HG03175 (cell line): ENCODE measurements around the gene SPATS2L.

Source experiments
- ATAC-seq: cut with Tn5 transposase; IDR thresholded peaks from one replicate; pipeline ENCODE4 v1.9.1; 2021; ENCODE audit warnings: mild to moderate bottlenecking, moderate library complexity; ENCODE audit not compliant: unreplicated experiment

Gene SPATS2L

DNA sequence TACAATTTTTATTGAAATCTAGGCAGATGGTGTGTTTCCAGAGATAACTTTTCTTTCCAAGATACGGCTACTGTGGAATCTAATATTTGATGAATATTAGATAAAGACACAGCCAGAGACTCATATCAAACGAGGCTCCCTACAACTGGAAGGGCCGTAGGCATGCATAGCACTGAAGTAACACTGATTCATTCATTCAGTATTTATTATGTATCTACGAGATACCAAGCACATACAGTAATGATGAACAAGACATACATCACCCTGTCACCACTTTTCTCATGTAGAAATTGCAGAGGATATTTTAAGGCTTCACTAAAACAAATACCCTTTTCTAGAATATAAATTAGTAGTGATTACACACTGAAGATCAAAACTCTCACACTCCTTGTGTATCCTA is 128.9 kb downstream of the SPATS2L start:
- no peak for ATAC-seq

- no peak for ATAC-seq
These were observed 131.8 kb downstream of the SPATS2L start for GRCh38 chr2:200438251-200438650.

DNA sequence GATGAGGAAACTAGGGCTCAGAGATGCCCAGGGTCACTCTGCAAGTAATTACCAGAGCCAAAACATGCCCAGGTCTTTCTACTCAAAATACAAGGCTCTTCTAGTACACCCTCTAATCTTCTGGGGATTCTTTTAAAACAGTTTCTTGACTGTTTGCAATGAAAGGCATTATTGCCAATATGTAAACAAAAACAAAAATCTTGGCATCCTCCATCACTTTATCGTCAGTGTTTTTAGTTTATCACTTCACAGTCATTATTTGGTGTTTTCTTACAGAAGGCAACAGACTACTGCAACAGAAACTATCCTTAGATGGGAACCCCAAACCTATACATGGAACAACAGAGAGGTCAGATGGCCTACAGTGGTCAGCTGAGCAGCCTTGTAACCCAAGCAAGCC is 132.4 kb downstream of the SPATS2L start:
- ATAC-seq: no peak

- ATAC-seq: no peak
These were observed 133.5 kb downstream of the SPATS2L start for GRCh38 chr2:200439981-200440380.

DNA sequence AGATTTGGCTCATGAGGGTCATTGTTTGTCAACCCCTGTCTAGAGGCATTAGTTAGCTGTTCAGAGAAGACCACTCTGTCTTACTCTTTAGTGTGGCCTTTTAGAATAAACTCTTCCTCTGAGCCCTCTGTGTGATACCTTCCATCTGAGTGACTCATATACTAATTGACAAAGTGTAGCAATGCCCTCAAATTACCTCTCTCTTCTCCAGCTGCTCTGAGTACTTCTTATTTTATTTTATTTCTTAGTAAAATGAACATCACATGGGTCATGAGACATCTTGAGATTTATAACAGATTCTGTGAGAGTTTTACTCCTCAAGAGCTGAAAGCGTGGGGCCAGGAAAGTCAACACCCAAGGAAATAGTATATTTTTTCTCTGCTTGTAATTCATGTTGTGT is 136.0 kb downstream of the SPATS2L start:
- no peak for ATAC-seq

DNA sequence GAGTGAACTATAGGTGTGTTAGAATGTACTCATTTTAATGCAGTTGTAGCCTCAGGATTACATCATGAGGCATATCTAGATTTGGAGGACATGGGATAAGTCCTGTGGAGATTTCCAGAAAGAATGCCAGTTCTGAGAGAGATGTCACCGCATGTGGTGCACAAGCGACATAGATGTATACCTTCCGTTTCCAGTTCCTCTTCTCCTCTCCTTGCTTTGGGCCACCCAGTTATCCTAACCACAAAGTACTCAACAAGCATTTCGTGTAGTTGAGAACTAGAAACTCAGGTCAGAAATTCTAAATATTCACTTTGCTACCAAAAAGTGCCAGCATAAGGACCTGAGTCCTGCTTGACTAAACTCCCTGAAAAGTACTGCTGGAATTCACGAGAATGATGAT is 136.9 kb downstream of the SPATS2L start:
- no peak for ATAC-seq

DNA sequence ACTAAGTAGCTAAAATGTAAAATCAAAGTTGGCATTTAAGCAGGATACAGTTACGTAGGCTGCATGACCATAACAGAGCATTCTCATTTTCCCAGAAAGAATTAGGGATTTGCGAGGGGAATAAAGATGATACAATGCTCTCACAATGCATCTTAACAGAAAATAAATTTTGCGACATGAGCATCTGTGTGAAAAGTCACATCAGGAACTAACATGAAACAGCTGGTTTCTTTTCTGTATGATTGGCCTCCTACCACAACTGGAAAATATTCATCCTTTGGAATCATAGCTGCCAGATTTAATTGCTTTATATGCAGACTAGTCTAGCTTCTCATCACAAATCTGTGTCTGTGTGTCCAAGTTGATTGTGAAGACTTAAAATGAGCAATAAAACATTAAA is 137.4 kb downstream of the SPATS2L start:
- no peak for ATAC-seq

DNA sequence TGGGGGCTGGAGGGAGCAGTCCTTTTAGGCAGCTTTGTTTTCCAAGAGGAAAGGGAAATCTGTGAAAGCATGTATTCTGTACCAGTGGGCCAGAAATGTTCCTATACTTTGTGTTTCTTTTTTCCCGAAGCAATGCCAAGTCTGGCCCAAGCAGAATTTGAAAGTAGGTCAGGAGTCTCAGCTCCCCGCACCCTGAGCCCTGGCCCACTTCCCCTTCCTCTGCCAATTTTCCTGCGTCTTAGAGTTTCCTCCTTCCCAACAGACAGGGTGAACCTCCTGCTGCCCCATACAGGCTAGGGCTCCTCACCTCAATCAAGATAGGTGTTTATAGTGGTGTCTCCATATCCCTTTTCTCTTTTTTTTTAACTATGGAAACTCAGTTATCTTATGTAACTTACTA is 138.0 kb downstream of the SPATS2L start:
- ATAC-seq: no peak

DNA sequence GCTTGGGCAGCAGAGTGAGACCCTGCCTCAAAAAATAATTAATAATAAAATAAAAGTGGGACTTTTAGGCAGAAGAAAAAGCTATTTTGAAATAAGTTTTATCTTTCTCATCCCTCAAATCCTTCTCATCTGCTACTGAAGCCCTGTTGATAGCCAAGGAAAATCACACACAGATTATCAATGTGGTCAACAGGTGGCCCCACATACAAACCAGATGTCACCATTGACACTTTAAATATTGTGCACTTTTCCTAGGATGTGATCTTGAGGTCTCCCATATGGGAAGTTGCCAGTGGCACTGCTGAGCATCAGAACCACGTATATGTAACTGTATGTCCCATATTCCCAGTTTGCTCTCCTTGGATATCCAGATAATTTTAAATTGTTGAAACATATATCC is 138.8 kb downstream of the SPATS2L start:
- no peak for ATAC-seq

DNA sequence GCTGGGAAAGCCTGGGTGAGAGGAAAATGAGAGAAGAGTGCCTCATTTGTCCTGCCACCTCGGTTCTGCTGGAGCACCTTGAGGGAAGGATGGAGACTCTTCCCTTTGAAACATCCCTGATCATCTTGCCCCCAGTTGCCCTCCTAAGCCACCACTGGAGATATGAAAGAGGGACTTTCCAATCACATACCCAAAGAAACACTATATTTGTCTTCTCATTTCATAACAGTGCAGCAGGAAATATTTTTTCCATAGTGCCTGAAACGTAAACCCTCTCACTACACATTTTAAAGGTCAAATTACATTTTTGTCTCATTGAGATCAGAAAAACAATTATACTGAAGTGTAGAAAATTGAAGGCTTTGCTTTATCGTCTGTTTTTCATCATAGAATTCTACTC is 140.1 kb downstream of the SPATS2L start:
- no peak for ATAC-seq

DNA sequence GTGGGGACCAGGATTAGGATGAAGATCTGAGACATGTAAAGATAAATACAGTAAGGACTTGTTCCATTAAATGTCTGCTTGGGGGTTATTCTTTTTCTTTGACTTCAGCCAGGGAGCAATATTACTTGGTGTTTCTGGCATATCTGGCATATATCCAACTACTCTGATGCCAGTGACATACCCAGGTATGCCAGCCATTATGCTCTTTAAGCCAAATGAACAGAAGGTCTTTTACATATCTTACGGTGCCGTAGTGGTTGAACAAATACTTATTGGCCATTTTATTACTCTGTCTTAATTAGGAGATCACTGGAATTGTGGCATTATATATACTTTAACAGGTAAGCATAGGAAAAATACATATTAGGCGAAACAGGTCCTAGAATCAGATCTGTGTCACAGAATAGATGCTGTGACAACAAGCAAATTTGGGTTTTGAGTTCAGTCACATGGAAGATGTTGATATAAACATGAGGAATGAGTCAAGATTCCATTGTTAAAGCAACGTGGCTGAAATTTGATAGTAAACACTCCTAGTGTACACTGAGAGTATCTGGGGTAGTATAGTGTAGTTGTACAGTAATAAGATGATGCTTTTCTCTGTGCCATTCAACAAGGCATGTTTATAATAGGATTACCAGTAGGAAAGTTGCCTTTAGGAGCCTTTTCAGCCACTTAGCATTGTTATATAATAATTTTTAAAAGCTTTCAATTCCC is 140.8 kb downstream of the SPATS2L start:
- no peak for ATAC-seq

GRCh38 chr2:200448455-200448854 is 142.0 kb downstream of the SPATS2L start:
- ATAC-seq: no peak

DNA sequence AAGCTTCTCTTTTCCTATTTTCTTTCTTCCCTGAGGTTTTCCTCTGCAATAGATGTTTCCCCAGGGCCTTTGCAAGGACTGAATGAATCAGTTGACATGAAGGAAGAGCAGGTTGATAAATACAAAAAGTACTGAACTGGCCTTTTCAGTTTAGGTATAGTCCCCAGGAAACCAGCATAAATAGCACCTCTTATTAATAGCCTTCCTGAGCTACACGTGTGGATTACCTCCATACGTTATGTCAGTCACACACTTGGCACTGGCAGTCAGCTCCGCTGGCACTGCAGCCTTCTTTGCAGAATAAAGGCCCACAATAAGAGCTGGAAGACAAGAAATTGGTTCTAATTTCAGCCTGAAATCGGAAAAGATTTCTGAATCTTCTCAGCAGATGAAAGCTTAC is 142.7 kb downstream of the SPATS2L start:
- no peak for ATAC-seq

DNA sequence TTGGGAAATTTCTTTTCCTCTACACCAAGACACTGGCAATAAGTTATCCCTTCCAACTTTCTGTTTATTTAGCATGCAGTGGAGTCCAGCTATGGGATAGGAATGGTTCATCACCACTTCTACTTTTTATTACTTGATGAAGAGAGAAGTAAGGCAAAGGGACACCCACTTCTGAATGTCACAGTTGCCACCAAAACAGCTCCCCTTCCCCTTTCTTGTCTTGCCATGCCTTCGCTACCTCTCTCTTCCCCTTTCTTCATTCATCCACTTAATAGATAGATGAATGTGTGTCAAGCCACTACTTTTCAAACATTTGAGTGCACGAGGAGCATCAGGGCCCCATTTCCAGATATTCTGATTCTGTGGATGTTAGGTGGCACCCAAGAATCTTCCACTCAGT is 143.8 kb downstream of the SPATS2L start:
- no peak for ATAC-seq

GRCh38 chr2:200451511-200451910 is 145.0 kb downstream of the SPATS2L start:
- ATAC-seq: peak; percentile 24

- no peak for ATAC-seq
These were observed 145.9 kb downstream of the SPATS2L start for GRCh38 chr2:200452377-200452776.

GRCh38 chr2:200453142-200453852 is 146.8 kb downstream of the SPATS2L start:
- ATAC-seq: no peak

DNA sequence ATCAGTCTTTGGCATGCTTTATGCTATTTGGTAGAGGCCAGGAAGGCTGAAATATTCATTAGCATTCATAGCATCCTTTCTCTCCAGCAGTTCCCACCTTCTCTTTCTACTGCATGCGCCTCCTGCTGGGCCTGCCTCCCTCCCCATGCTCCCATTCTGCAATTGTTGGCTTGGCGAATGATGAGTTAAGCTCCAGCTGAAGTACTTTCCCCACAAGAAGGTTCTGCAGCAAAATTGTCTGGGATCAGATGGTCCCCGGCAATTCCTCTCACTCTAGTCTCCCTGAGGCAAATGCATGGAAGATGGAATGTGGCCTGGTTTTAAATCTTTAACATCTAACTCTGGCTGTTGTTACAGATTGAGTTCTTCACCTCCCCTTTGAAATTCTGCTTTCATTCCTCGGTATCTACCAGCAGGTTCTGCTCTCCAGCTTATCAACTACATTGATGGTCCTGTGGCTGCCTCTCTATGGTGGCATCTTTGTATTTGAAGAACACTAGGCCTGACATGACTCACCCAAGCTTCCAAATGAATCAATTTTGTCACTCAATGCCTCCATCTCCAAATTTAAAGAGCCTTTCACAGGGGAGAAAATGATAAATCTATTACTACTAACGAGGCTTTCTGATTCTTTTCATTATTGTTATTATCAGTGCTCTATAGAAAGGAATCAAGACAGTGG is 147.5 kb downstream of the SPATS2L start:
- ATAC-seq: no peak

DNA sequence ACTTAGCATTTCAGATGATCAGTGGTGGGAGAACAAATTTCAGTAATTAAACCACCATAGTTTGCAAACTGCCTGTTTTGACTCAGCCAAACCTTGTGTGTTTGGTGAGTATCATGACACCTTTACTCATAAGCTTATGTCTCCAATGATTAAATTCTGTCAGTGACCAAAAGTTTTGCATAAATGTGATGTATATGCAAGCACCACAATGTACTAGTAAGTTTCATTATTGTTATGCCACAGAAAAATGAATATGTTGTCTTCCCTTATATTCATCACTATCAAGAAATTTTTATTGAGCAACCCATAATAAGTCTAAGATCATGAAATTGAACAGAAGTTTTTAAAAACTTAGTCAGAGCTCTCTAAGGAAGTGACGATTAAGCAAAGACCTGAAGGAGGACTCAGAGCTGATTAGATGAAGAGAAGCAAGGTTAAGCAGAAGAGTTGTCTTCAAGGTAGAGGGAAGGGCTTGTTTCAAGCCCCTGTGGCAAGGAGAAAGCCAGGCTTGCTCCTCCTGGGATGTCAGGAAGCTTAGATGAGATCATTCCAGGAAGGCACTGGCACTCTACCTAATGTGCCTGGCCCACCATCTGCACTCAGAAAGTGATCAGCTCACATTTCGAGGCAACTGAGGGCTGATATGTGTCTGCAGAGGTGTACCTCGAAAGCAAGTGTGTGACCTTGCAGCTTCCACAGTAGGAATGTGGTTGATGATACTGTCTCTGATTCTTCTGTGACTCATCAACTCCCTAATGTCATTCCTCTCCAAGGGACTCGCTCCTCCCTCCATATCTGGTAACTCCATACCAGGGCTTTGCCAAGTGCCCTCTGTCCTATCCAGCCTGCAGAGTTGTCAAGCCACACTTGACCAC is 148.7 kb downstream of the SPATS2L start:
- peak; percentile 93 for ATAC-seq

- ATAC-seq: peak; percentile 50
These were observed 149.5 kb downstream of the SPATS2L start for GRCh38 chr2:200455958-200456421.

DNA sequence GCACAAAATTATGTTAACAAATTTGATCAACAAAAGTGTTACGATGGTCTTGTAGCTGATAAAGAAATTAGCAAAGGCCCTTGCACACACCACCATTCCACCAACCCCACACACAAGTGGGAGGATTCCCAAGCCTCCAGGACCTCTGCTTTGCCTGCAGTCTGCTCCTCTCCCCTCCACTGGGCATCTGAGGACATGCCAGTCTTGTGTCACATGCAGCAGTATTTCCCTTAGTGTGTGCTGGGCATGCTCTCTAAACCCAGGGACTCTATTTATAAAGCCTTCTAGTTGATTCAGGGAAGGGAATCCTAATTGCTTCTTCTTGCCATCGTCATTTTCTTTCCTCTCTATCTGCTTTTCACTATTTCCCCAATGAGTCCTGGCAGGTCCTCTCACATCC is 150.1 kb downstream of the SPATS2L start:
- ATAC-seq: no peak
